Fibroblast of lung (primary cell): ENCODE data around the gene STARD9.

Experiments
- CTCF ChIP-seq, 2 donors: IDR thresholded peaks in 1 of 2; conservative IDR thresholded peaks in 1 of 2; 1 replicate in 1 of 2; 2 replicates in 1 of 2; pipeline ENCODE4 v1.5.1; 2011 to 2012; ENCODE audit warnings: low read length in 2 of 2, control low read depth in 1 of 2, inconsistent platforms in 1 of 2, low read depth in 1 of 2, mild to moderate bottlenecking in 1 of 2
- EZH2 ChIP-seq: IDR thresholded peaks from 2 replicates; pipeline ENCODE4 v1.5.1; 2012; ENCODE audit warnings: low read length, control low read depth, mild to moderate bottlenecking; ENCODE audit errors: missing control alignments

- TF ChIP-seq CTCF (conservative IDR thresholded peaks at IDR 0.05 in 1 of 2, IDR thresholded peaks at IDR 0.05 in 1 of 2; ENCODE audit: low read depth in 1 of 2, low read length in 2 of 2) (no peak), EZH2 (no peak)
Measured at GRCh38 chr15:42737529-42738328, 162.3 kb downstream of the STARD9 start.
